Neural progenitor cell (in vitro differentiated cells): ENCODE results near the gene CLDN6.

ENCODE experiments used
- EZH2 ChIP-seq: fragments of 200-600 bp; sonication (generic); IDR thresholded peaks from 2 replicates; pipeline ENCODE4 v1.6.1; 2017; ENCODE audit warnings: antibody characterized with exemption, mild to moderate bottlenecking, moderate library complexity
- EZH2phosphoT487 ChIP-seq: fragments of 200-600 bp; sonication (generic); IDR thresholded peaks from 2 replicates; pipeline ENCODE4 v1.6.1; 2017; ENCODE audit warnings: antibody characterized with exemption
- TF ChIP-seq, protein P1 (sequence below): fragments of 200-600 bp; sonication (generic); IDR thresholded peaks from 2 replicates; pipeline ENCODE4 v1.5.1; 2017; ENCODE audit warnings: antibody characterized with exemption, mild to moderate bottlenecking

GRCh38 chr16:2987833-2988232 is 30.1 kb downstream of the CLDN6 start:
- TF ChIP-seq, protein P1, sequence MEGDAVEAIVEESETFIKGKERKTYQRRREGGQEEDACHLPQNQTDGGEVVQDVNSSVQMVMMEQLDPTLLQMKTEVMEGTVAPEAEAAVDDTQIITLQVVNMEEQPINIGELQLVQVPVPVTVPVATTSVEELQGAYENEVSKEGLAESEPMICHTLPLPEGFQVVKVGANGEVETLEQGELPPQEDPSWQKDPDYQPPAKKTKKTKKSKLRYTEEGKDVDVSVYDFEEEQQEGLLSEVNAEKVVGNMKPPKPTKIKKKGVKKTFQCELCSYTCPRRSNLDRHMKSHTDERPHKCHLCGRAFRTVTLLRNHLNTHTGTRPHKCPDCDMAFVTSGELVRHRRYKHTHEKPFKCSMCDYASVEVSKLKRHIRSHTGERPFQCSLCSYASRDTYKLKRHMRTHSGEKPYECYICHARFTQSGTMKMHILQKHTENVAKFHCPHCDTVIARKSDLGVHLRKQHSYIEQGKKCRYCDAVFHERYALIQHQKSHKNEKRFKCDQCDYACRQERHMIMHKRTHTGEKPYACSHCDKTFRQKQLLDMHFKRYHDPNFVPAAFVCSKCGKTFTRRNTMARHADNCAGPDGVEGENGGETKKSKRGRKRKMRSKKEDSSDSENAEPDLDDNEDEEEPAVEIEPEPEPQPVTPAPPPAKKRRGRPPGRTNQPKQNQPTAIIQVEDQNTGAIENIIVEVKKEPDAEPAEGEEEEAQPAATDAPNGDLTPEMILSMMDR = no peak
- TF ChIP-seq EZH2phosphoT487 = no peak
- TF ChIP-seq EZH2 = no peak
